HG02759 (cell line): Measurements from ENCODE around the gene FGFRL1.
"Not testable (repeated sequence)": the region's sequence is repeated elsewhere in the genome, so short reads cannot be mapped to it uniquely, and the experiment has no call there.

Source experiments
- ATAC-seq: cut with Tn5 transposase; IDR thresholded peaks from one replicate; pipeline ENCODE4 v1.9.1; 2021; ENCODE audit warnings: mild to moderate bottlenecking, moderate library complexity; ENCODE audit not compliant: unreplicated experiment

FGFRL1 gene

DNA sequence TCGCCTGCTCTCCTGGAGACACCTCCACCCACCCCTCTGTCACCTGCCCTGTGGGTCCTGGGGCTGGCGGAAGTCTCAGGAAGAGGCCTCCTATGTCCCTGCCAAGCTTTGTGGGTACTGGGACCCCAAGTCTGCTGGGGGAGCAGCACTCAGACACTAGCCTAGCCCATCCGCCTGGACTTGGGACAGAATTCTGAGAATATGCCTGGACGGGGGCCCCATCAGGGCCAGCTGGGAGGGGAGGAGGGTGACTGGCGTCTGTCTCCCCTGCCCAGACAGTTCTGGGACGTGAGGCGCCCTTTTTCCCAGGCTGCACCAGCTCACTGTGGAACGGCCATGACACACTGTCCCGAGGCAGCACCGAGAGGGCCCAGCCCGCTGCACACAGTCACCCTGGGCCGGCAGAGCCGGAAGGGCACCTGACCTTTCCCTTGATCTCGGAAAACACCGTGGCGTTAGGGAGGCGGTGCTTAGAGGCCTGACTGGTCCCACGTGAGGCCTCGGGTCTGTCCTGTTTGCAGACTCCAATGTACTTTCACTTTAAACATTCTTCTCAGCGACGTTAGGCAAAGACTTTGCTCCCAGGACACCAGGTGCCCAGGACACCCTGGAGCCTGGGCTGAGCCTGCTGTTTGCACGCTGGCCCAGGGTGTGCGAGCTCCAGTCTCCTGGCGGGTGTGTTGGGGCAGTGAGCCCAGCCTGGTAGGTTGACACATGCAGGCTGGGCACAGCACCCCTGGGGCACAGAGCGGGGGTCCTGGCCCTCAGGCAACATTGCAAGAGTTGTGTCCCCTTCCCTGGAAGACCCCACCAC lies 18.9 kb upstream of the FGFRL1 start:
- no peak for ATAC-seq

DNA sequence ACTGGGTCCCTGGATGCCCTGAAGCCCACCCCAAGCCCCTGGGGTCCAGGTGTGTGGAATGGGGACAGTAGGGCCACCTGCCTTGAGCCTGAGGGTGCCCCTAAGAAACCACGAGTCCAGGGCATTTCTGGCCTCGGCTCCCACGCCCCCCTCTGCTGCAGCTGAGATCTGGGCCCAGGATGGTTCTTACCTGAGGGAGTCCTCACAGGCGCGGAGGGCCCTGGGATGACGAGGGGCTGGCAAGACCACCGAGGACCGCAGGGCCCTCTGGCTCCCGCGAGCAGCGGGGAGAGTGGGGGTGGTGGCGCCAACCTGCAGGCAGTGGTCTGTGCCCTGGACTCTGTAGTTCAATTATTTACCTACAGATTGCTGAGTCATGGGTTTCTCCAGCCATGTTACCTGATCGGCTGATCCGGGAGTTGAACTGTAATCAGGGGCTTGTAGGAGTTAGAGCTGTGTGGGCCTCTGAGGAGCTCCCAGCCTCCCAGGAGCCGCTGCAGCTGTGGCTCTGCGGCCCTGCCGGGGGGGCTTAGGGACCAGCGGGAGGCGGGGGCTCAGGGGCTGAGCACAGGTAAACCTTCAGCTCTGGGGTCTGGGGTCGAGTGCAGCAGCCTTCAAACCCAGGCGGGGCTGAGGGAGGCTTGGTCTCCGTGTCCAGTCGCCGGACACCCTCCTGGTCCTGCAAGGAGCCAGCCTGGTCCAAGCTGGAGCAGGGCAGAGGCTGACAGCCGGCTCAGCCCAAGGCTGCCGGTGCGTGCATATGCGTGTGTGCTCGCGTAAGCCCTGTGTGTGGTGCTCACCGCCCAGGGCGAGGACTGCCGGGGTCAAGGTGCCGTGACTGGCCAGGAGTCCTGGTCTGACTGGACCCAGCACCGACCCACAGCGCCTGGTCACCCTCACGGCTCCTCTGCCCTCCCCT lies 18.1 kb upstream of the FGFRL1 start, which contains the start of gene SLC26A1:
Gene SLC26A1, minus strand, starts transcription at position 294 of the 919 bp plus-strand sequence. CDS start 1,701 bp downstream, outside the sequence.
- ATAC-seq = no peak

- no peak for ATAC-seq
Measured at GRCh38 chr4:995311-996026, 16.0 kb upstream of the FGFRL1 start.

GRCh38 chr4:996030-996996 lies 15.1 kb upstream of the FGFRL1 start:
- ATAC-seq = no peak

DNA sequence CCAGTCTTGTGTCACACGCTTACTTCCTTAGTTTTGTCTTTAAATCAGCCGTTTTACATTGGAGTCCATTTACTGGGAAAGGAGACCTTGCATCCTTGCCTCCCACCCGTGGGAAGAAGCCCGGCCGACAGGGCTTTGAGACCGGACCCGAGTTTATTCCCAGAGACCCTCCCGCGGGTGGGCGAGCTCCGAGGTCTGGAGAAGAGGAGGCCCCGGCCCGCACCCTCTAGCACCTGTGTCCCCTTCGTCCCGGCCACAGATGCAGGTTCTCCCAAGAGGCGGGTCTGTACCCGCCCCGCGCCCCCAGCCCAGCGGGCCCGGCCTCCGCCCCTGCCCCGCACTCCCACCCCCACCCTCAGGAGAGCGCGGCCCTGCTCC lies 14.4 kb upstream of the FGFRL1 start:
- ATAC-seq = no peak

GRCh38 chr4:997375-998071 lies 13.9 kb upstream of the FGFRL1 start:
- no peak for ATAC-seq

- ATAC-seq = no peak
Measured at GRCh38 chr4:998096-998691, 13.2 kb upstream of the FGFRL1 start.

DNA sequence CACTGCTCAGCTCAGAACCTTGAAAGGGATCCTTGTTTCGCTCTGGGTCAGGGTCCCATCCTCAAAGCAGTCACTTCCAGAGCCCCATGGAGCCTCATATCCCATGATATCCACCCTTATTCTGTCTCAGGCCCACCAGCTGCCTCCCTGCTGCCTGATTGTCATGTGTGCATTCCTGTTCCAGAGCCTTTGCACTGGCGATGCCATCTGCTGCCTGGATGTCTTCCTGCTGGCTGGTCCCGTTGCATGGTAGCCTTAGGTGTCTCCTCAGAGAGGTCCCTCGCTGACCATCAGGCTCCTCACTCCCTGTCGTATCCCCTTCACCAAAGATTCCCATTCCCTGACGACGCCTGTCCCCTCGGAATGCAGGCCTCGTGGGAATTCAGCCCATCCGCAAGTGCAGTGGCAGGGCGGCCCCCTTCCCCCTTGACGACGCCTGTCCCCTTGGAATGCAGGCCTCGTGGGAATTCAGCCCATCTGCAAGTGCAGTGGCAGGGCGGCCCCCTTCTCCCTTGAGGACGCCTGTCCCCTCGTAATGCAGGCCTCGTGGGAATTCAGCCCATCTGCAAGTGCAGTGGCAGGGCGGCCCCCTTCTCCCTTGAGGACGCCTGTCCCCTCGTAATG lies 12.1 kb upstream of the FGFRL1 start:
- ATAC-seq = not testable (repeated sequence)

GRCh38 chr4:999882-1000425 lies 11.5 kb upstream of the FGFRL1 start:
- ATAC-seq = no peak

GRCh38 chr4:1000686-1001260 lies 10.7 kb upstream of the FGFRL1 start:
- no peak for ATAC-seq

- no peak for ATAC-seq
Measured at GRCh38 chr4:1001561-1002130, 9.8 kb upstream of the FGFRL1 start.

DNA sequence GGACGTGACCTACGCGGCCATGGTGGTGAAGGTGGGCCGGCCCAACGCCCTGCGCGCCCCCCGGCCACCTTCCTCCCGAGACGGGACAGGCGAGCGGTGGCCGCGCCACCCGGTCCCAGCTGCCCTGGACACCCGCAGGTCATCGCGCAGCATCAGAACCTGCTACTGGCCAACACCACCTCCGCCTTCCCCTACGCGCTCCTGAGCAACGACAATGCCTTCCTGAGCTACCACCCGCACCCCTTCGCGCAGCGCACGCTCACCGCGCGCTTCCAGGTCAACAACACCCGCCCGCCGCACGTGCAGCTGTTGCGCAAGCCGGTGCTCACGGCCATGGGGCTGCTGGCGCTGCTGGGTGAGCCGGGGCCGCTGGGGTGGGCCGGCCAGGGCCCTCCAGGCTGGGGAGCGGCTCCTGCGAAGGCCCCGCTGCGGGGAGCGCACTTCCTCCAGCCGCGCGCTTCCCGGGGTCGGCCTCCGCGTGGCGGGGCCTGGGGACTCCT lies 9.2 kb upstream of the FGFRL1 start:
- ATAC-seq = no peak

DNA sequence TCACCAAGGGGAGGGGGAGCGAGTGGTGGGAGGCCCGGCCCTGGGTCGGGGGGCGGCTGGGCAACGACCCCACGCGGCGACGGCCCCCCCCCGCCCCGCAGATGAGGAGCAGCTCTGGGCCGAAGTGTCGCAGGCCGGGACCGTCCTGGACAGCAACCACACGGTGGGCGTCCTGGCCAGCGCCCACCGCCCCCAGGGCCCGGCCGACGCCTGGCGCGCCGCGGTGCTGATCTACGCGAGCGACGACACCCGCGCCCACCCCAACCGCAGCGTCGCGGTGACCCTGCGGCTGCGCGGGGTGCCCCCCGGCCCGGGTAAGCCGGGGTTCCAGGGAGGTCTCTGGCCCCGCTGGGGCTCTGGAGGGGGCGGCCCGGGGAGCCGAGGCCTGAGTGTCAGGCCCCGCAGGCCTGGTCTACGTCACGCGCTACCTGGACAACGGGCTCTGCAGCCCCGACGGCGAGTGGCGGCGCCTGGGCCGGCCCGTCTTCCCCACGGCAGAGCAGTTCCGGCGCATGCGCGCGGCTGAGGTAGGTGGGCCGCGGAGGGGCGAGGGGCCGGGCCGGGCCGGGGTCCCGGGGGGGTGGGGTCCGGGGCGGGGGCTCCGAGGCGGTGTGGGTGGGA lies 8.7 kb upstream of the FGFRL1 start:
- ATAC-seq = no peak

- no peak for ATAC-seq
Measured at GRCh38 chr4:1003271-1004070, 8.0 kb upstream of the FGFRL1 start.

GRCh38 chr4:1004071-1004418 lies 7.4 kb upstream of the FGFRL1 start:
- no peak for ATAC-seq
